D721Med (cell line): ENCODE data around the gene SYT8.
A peak's percentile ranks its signal among the peaks of the same experiment; 100 is the strongest.

Source experiments
- DNase-seq: peaks from one replicate; pipeline ENCODE4 v3.0.0; 2011; ENCODE audit warnings: low spot score; ENCODE audit not compliant: insufficient read length
- FAIRE-seq: peaks from 2 replicates; lab custom pipeline; 2011; peaks lifted over from hg19 to GRCh38; lab: Jason Lieb, UNC
- TF ChIP-seq, protein P1 (sequence below): IDR thresholded peaks from 2 replicates; pipeline ENCODE4 v1.5.1; 2012; ENCODE audit warnings: mild to moderate bottlenecking, control low read depth; ENCODE audit not compliant: insufficient read depth; ENCODE audit errors: missing control alignments

The SYT8 gene

GRCh38 chr11:1830004-1830321 is 4.8 kb upstream of the SYT8 start:
- FAIRE-seq (no peak), DNase-seq (no peak)
- TF ChIP-seq, protein P1, sequence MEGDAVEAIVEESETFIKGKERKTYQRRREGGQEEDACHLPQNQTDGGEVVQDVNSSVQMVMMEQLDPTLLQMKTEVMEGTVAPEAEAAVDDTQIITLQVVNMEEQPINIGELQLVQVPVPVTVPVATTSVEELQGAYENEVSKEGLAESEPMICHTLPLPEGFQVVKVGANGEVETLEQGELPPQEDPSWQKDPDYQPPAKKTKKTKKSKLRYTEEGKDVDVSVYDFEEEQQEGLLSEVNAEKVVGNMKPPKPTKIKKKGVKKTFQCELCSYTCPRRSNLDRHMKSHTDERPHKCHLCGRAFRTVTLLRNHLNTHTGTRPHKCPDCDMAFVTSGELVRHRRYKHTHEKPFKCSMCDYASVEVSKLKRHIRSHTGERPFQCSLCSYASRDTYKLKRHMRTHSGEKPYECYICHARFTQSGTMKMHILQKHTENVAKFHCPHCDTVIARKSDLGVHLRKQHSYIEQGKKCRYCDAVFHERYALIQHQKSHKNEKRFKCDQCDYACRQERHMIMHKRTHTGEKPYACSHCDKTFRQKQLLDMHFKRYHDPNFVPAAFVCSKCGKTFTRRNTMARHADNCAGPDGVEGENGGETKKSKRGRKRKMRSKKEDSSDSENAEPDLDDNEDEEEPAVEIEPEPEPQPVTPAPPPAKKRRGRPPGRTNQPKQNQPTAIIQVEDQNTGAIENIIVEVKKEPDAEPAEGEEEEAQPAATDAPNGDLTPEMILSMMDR = no peak

- TF ChIP-seq, protein P1 = no peak
- FAIRE-seq (no peak), DNase-seq (no peak)
Observed at GRCh38 chr11:1830322-1831223, 4.2 kb upstream of the SYT8 start.

GRCh38 chr11:1831338-1832210 is 3.2 kb upstream of the SYT8 start:
- TF ChIP-seq, protein P1 = no peak
- FAIRE-seq = no peak
- DNase-seq = no peak

DNA sequence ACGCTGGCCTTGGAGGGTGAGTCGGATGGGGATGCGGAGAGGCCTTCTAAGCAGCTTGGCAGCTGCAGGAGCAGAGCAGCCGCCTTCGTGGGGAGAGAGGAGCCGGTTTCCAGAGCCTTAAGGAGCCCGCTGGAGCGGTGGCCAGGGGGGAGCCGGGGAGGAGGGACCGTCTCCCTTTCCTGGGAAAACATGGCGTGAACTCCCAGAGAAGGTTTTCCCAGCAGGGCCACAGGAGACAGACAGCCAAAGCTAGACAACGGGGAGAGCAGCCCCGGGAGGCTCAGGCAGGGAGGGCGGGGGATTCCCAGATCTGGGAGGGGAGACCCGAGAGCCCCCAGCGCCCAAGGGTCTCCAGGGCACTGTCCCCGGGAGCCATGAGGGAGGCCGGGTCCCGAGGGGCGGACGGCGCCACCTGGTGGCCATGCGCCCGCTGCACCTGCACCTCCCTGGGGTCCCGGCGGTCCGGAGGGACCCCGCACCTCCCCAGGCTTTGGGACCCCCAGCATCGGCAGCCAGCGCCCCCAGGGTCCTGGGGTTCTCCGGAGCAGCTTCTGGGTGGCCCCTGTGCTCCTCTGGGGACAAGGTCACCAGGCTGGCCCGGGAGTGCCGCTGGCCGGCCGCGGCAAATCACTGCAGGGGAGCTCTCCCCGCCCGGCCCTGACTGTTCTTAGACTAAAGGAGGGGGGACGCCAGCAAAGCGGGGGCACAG is 2.4 kb upstream of the SYT8 start:
- FAIRE-seq (no peak), DNase-seq (peak; percentile 68)
- TF ChIP-seq, protein P1 = peak; percentile 61

DNA sequence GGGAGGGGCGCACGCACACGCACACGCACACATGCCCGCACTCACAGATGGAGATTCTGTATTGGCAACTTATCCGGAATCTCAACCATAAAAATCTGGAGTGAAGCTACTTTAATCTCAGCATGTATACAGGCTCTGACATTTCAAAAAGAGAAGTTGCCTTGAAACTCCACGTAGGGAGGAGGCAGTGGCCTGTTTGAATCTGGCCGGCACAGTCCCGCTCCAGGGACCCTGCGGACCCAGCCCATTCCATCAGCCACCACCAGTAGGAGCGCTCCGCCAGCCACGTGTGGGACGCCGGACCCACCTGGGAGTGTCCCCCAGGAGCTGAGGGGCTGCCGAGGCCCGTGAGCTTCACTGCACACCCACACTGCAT is 1.9 kb upstream of the SYT8 start:
- TF ChIP-seq, protein P1 = no peak
- DNase-seq (no peak), FAIRE-seq (no peak)

GRCh38 chr11:1834062-1834610 is 654 bp upstream of the SYT8 start:
- DNase-seq = no peak
- TF ChIP-seq, protein P1 = no peak

More at GRCh38 chr11:1834062-1834610, 654 bp upstream of the SYT8 start:
- FAIRE-seq = no peak
